NOMO-1 treated with dmso at 0.1 percent for 144 hours (cell line): ENCODE data around the gene PRPSAP1.
"Not testable (repeated sequence)": the region's sequence is repeated elsewhere in the genome, so short reads cannot be mapped to it uniquely, and the experiment has no call there.

Source experiments
- DNase-seq: peaks from one replicate; lab custom pipeline; 2025; ENCODE audit not compliant: unreplicated experiment; lab: John Stamatoyannopoulos, UW

The PRPSAP1 gene

GRCh38 chr17:76327696-76328095, 26.0 kb downstream of the PRPSAP1 start:
- peak; percentile 76 for DNase-seq

GRCh38 chr17:76326306-76326705, 27.4 kb downstream of the PRPSAP1 start:
- DNase-seq, result no peak

GRCh38 chr17:76318586-76318985, 35.1 kb downstream of the PRPSAP1 start:
- no peak for DNase-seq

GRCh38 chr17:76317535-76317934, 36.2 kb downstream of the PRPSAP1 start:
- no peak for DNase-seq

- DNase-seq, result no peak
These were observed 39.1 kb downstream of the PRPSAP1 start for GRCh38 chr17:76314392-76315227.

- DNase-seq, result no peak
These were observed 41.0 kb downstream of the PRPSAP1 start for GRCh38 chr17:76312735-76313134.

GRCh38 chr17:76309461-76309860, 44.3 kb downstream of the PRPSAP1 start:
- no peak for DNase-seq

- no peak for DNase-seq
These were observed 45.8 kb downstream of the PRPSAP1 start, which contains the start of gene QRICH2 for GRCh38 chr17:76307966-76308338. Gene QRICH2, minus strand, starts transcription at chr17:76308276. Its CDS starts 278 bp downstream, at chr17:76307998.

GRCh38 chr17:76307299-76307965, 46.3 kb downstream of the PRPSAP1 start:
- no peak for DNase-seq

- DNase-seq, result not testable (repeated sequence)
These were observed 48.6 kb downstream of the PRPSAP1 start for GRCh38 chr17:76305135-76305454.

GRCh38 chr17:76304226-76305134, 49.2 kb downstream of the PRPSAP1 start:
- DNase-seq, result no peak

GRCh38 chr17:76297436-76297835, 56.3 kb downstream of the PRPSAP1 start:
- DNase-seq, result no peak

- no peak for DNase-seq
These were observed 56.8 kb downstream of the PRPSAP1 start for GRCh38 chr17:76296889-76297288.

- DNase-seq, result no peak
These were observed 57.5 kb downstream of the PRPSAP1 start for GRCh38 chr17:76296186-76296585.

- DNase-seq, result no peak
These were observed 60.6 kb downstream of the PRPSAP1 start for GRCh38 chr17:76293106-76293505.

- DNase-seq, result no peak
These were observed 61.1 kb downstream of the PRPSAP1 start for GRCh38 chr17:76292567-76292966.

GRCh38 chr17:76281573-76282371, 71.9 kb downstream of the PRPSAP1 start:
- DNase-seq, result no peak

GRCh38 chr17:76280650-76281049, 73.1 kb downstream of the PRPSAP1 start:
- no peak for DNase-seq

GRCh38 chr17:76279742-76280287, 73.9 kb downstream of the PRPSAP1 start:
- no peak for DNase-seq
